ENCODE data around the gene DPP3.
"Not testable (repeated sequence)": the region's sequence is repeated elsewhere in the genome, so short reads cannot be mapped to it uniquely, and the experiment has no call there.

The DPP3 gene, protein sequence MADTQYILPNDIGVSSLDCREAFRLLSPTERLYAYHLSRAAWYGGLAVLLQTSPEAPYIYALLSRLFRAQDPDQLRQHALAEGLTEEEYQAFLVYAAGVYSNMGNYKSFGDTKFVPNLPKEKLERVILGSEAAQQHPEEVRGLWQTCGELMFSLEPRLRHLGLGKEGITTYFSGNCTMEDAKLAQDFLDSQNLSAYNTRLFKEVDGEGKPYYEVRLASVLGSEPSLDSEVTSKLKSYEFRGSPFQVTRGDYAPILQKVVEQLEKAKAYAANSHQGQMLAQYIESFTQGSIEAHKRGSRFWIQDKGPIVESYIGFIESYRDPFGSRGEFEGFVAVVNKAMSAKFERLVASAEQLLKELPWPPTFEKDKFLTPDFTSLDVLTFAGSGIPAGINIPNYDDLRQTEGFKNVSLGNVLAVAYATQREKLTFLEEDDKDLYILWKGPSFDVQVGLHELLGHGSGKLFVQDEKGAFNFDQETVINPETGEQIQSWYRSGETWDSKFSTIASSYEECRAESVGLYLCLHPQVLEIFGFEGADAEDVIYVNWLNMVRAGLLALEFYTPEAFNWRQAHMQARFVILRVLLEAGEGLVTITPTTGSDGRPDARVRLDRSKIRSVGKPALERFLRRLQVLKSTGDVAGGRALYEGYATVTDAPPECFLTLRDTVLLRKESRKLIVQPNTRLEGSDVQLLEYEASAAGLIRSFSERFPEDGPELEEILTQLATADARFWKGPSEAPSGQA

DNA sequence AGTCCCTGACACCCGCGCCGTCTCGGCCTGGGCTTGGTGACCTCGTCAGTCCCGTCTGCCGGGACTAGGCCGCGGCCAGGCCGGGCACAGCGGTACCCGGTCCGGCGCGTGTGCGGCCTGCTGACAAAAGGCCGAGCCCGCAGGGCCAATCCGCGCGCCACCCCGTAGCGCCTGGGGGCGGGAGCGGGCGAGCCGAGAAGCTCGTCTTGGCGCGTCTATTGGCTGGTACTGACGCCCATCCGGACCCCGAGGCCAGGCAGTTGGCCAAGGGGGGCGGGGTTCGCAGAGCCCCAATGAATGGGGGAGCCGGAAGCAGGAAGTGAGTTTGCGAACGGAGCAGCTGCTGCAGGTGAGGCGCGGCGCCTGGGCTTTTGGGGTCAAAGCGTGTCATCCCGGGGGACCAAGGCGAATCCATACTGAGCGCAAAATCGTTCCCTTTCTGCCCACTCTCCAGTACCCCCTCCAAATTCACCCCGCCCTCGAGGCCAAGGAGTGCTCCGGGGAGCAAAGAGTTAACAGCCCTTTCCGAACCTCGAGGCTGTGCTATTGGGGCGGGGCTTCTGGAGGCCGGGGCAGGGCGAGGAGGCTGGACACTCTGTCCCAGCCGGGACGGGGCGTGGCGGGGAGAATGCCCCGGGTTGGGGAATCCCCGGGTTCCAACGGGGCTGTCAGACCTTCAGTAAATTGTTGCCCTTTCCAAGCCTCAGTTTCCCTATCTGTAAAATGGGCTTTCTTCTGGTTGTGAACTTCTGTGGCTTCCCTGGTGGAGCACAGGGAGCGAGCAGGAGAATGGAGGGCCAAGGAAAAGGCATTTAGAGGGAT lies at the start of gene DPP3:
Gene DPP3 (plus strand): TSS at position 318 of the 822 bp plus-strand sequence. CDS start 1,767 bp downstream, outside the sequence.
- DNase-seq (ENCODE audit: low spot score): peak; percentile 100

DNA sequence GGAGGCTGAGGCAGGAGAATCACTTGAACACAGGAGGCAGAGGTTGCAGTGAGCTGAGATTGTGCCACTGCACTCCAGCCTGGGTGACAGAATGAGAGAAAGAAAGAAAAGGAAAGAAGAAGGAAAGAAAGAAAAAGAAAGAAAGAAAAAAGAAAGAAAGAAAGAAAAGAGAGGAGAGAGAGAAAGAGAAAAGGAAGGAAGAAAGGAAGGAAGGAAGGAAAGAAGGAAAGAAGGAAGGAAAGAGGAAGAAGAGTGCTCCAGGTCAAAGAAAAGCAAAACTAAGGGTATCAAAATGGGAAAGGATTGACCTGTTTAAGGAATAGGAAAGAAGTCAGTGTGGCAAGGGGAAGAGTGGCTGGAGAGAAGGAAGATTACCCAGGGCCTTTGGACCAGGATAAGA lies 48.9 kb upstream of the DPP3 start:
- DNase-seq (ENCODE audit: low spot score): not testable (repeated sequence)

DNA sequence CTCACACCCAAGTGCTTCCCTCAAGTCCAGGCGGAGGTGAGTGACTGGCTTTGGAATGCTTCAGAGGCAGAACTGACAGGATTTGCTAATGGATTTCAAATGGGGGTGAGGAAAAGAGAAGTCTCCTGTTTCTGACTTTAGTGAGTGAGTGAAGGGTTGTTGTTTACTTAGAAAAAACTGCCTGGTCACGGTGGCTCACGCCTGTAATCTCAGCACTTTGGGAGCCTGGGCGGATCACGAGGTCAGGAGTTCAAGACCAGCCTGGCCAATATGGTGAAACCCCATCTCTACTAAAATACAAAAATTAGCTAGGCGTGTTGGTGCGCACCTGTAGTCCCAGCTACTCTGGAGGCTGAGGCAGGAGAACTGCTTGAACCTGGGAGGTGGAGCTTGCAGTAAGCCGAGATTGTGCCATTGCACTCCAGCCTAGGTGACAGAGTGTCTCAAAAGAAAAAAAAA lies 48.3 kb upstream of the DPP3 start:
- not testable (repeated sequence) for DNase-seq (ENCODE audit: low spot score)

GRCh38 chr11:66432597-66432996 lies 47.6 kb upstream of the DPP3 start:
- DNase-seq (ENCODE audit: low spot score): no peak

DNA sequence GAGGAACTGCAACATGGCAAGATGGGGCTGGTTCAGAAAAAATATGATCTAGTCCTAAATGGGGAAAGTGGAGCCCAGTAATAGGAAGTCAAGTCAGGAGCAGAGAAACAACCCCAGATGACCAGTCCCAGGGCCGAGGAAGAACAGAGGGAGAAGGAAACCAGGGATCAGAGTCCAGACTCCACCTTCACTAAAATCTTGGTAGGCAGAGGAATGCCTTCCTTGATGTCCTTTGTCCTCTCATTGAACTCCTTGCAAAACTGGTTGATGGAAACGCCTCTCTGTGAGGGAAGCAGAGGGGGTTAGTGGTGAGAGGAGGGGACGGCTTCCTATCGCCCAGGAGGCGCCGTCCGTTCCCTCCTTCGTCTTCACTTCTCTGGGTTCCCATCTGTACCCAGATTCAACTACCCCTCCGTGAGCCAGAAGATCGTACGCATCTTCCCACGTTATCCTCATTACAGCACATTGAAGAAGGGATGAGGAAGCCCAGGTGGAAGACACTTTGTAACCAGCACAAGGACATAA lies 42.2 kb upstream of the DPP3 start:
- no peak for DNase-seq (ENCODE audit: low spot score)

GRCh38 chr11:66438504-66439466 lies 41.4 kb upstream of the DPP3 start, which contains the start of gene MRPL11:
Gene MRPL11, minus strand, starts transcription at chr11:66438848. Its CDS starts 94 bp downstream, at chr11:66438754.
- peak; percentile 97 for DNase-seq (ENCODE audit: low spot score)

DNA sequence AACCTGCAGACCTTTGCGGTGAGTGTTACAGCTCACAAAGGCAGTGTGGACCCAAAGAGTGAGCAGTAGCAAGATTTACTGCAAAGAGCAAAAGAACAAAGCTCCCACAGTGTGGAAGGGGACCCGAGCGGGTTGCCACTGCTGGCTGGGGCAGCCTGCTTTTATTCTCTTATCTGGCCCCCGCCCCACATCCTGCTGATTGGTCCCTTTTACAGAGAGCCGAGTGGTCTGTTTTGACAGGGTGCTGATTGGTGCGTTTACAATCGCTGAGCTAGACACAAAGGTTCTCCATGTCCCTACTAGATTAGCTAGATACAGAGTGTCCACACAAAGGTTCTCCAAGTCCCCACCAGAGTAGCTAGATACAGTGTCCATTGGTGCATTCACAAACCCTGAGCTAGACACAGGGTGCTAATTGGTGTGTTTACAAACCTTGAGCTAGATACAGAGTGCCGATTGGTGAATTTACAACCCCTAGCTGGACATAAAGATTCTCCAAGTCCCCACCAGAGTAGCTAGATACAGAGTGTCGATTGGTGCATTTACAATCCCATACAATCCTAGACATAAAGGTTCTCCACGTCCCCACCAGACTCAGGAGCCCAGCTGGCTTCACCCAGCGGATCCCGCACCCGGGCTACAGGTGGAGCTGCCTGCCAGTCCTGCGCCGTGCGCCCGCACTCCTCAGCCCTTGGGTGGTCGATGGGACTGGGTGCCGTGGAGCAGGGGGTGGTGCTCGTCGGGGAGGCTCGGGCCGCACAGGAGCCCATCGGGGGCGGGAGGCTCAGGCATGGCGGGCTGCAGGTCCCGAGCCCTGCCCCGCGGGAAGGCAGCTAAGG lies 39.9 kb upstream of the DPP3 start:
- not testable (repeated sequence) for DNase-seq (ENCODE audit: low spot score)

DNA sequence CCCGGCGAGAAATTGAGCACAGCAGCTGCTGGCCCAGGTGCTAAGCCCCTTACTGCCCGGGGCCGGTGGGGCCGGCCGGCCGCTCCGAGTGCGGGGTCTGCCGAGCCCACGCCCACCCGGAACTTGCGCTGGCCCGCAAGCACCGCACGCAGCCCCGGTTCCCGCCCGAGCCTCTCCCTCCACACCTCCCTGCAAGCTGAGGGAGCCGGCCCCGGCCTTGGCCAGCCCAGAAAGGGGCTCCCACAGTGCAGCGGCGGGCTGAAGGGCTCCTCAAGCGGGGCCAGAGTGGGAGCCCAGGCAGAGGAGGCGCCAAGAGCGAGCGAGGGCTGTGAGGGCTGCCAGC lies 39.3 kb upstream of the DPP3 start:
- DNase-seq (ENCODE audit: low spot score): not testable (repeated sequence)

DNA sequence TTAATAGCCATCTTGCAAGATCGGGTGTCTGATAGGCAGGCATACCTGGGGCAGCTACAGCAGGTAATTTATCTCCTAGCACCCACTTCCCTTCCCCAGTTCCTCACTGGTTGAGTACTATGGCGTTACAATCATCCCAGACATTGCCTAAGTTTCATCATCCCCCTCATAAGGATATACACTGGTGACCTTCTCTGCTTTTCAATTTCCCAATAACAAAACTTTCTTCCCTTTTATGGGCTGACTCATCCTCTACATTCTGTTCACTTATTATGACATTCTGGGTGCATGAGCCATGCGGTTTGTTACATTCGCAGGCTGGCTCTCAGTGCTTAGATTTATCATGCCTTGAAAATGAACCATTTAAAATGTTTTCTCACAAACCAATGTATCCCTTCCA lies 36.6 kb upstream of the DPP3 start:
- DNase-seq (ENCODE audit: low spot score): peak; percentile 68

DNA sequence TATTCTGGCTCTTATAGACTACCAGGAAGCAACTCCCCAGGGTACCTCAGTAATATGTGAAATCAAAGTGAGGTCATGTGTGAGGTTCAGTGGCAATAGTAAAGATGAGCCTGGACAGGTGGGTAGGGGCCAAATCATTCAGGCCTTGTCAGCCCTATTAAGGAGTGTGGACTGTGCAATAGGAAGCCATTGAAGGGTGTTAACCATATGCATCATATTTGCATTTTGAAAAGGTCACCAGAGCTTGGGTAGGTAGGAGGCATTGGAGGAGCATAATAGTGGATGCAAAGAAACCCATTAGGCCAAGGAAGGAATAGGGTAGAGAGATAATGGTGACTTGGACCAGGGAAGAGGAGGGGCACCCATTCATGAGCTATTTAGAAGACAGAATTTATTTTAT lies 33.2 kb upstream of the DPP3 start:
- no peak for DNase-seq (ENCODE audit: low spot score)

DNA sequence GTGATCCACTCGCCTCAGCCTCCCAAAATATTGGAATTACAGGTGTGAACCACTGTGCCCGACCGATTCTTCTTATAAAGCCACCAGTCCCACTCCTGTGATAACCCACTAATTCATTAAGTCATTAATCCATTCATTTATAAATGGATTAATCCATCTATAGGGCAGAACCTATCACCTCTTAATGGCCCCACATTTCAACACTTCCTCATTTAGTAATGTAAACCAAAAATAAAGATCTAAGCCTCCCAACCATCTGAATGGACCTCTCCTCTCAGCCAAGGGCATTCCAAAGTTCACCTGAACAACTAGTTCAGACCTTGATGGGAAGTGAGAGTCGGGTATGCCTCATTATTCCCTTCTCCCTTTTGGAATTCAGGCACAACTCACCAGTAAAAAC lies 31.7 kb upstream of the DPP3 start:
- DNase-seq (ENCODE audit: low spot score): no peak

DNA sequence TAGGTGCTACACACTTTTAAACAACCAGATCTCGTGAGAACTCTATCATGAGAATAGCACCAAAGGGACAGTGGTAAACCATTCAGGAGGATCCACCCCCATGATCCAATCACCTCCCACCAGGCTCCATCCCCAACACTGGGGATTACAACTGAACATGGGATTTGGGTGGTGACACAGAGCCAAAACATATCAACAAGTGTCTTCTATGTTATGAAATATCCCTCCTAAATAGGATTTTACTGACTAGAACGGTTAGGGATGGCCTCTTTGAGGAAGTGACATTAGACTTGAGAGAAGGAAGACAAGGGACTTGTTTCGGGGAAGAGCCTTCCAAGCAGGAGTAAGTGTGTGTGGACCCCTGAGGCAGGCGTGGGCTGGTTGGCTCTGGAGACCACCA lies 29.7 kb upstream of the DPP3 start:
- no peak for DNase-seq (ENCODE audit: low spot score)

GRCh38 chr11:66451663-66452062 lies 28.6 kb upstream of the DPP3 start:
- DNase-seq (ENCODE audit: low spot score): no peak

GRCh38 chr11:66454247-66454646 lies 26.0 kb upstream of the DPP3 start:
- no peak for DNase-seq (ENCODE audit: low spot score)

DNA sequence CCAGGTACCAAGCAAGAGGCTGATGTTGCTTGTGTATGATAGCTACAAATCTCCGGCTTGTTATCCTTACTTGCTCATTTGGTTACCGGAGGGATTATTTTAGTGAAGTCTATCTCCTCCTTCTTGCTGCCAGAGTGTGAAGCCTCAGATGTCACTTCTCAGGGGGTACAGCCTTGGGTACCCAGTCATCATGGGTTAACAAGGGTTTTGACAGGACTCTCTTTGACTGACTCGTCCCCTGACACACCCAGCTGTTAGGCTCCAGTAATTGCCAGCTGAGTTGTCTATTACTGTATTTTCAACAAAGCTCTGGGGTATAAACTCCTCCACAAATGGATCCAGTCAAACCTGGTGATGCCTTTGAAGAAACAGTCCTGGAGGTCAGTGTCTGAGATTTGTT lies 25.4 kb upstream of the DPP3 start:
- no peak for DNase-seq (ENCODE audit: low spot score)

DNA sequence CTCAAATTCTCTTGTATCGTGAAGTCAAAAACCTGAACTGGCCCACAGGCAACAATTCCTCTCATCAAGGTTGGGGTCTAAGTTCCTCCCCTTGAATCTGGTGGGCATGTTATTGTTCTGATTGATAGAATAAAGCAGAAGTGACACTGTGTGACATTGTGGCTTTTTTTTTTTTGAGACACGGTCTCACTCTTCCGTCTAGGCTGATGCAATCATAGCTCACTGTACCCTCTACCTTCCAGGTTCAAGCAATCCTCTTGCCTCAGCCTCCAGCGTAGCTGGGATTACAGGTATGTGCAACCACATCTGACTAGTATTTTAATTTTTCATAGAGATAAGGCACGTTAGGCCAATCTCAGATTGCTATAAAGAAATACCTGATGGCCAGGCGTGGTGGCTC lies 22.4 kb upstream of the DPP3 start:
- DNase-seq (ENCODE audit: low spot score): no peak

GRCh38 chr11:66459138-66459778 lies 21.0 kb upstream of the DPP3 start:
- DNase-seq (ENCODE audit: low spot score): no peak

- DNase-seq (ENCODE audit: low spot score): no peak
Measured at GRCh38 chr11:66462010-66462409, 18.2 kb upstream of the DPP3 start.

- no peak for DNase-seq (ENCODE audit: low spot score)
Measured at GRCh38 chr11:66462911-66463310, 17.3 kb upstream of the DPP3 start.

DNA sequence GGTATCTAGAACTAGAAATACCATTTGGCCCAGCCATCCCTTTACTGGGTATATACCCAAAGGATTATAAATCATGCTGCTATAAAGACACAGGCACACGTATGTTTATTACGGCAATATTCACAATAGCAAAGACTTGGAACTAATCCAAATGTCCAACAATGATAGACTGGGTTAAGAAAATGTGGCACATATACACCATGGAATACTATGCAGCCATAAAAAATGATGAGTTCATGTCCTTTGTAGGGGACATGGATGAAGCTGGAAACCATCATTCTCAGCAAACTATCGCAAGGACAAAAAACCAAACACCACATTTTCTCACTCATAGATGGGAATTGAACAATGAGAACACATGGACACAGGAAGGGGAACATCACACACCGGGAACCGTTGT lies 16.1 kb upstream of the DPP3 start:
- not testable (repeated sequence) for DNase-seq (ENCODE audit: low spot score)

Data from hepatic stellate cell (primary cell).